Measurements from ENCODE around the gene MT1H. TPM values are rescaled to one million over a fixed set of nuclear protein-coding genes. Genes with fewer than 3 reads are reported as not detected.

Gene MT1H
- total and polyA plus RNA-seq, 2 of the 13 experiments (the other 11 are each of a cell fraction or from before 2014, with no cell fraction given) = 0.60 TPM; not detected in 1

GRCh38 chr16:56681939-56682702 is 12.5 kb downstream of the MT1H start, which contains the start of gene MT1X (continued):
- TF ChIP-seq IRF9 (CRISPR knock-in tag; IDR thresholded peaks at IDR 0.05; ENCODE audit: borderline replicate concordance) = no peak
- peak; percentile 53; the same call in 1 of the 2 replicates for TF ChIP-seq ELF3 (CRISPR knock-in tag; IDR thresholded peaks at IDR 0.05)
- TF ChIP-seq ZNF691 (CRISPR knock-in tag; IDR thresholded peaks at IDR 0.05; ENCODE audit: borderline replicate concordance, low read depth) = no peak; the same call in 1 of the 2 replicates
- TF ChIP-seq ZNF564 (CRISPR knock-in tag; IDR thresholded peaks at IDR 0.05) = 0 out of 2 replicates have a peak, but pooled peaks have one; percentile 48
- TF ChIP-seq SOX13 (IDR thresholded peaks at IDR 0.05) = no peak
- TF ChIP-seq SOX13 (CRISPR knock-in tag; conservative IDR thresholded peaks at IDR 0.05 in 1 of 2, IDR thresholded peaks at IDR 0.05 in 1 of 2) = peak in 1 of 2 experiments; percentile 27; a peak in 1 of 4 replicates
- TF ChIP-seq MED1 (CRISPR knock-in tag; IDR thresholded peaks at IDR 0.05) = peak; percentile 64; the same call in 1 of the 2 replicates
- peak; percentile 87 for TF ChIP-seq ZNF589 (CRISPR knock-in tag; conservative IDR thresholded peaks at IDR 0.05)
- TF ChIP-seq ARID4A (CRISPR knock-in tag; IDR thresholded peaks at IDR 0.05; ENCODE audit: borderline replicate concordance) = peak; percentile 63; the same call in 1 of the 2 replicates
- no peak for TF ChIP-seq PHB2 (IDR thresholded peaks at IDR 0.05; ENCODE audit: partially characterized antibody)
- no peak for TF ChIP-seq ZNF615 (CRISPR knock-in tag; IDR thresholded peaks at IDR 0.05; ENCODE audit: borderline replicate concordance)
- TF ChIP-seq HCFC1 (IDR thresholded peaks at IDR 0.05; ENCODE audit: low read depth, low read length) = no peak
- no peak for TF ChIP-seq SMAD3 (CRISPR knock-in tag; IDR thresholded peaks at IDR 0.05)
- peak; percentile 77; the same call in 1 of the 2 replicates for TF ChIP-seq MTF2 (CRISPR knock-in tag; IDR thresholded peaks at IDR 0.05; ENCODE audit: borderline replicate concordance)
- TF ChIP-seq TFDP2 (CRISPR knock-in tag; IDR thresholded peaks at IDR 0.05) = peak; percentile 62
- no peak for TF ChIP-seq NFRKB (IDR thresholded peaks at IDR 0.05)
- peak; percentile 68 for TF ChIP-seq MED13 (CRISPR knock-in tag; IDR thresholded peaks at IDR 0.05)
- peak; percentile 78; the same call in 1 of the 2 replicates for TF ChIP-seq ZNF333 (CRISPR knock-in tag; IDR thresholded peaks at IDR 0.05; ENCODE audit: borderline replicate concordance)
- TF ChIP-seq ZNF280B (CRISPR knock-in tag; IDR thresholded peaks at IDR 0.05; ENCODE audit: borderline replicate concordance) = 0 out of 2 replicates have a peak, but pooled peaks have one; percentile 47
- TF ChIP-seq ZNF772 (CRISPR knock-in tag; IDR thresholded peaks at IDR 0.05) = 0 out of 2 replicates have a peak, but pooled peaks have one; percentile 16

Measured in HepG2 (cell line).